LoVo (cell line): ENCODE results near the gene IL17B.

Source experiments
- DNase-seq: peaks from one replicate; pipeline ENCODE4 v3.0.0-alpha.2; 2016; ENCODE audit warnings: low spot score

IL17B gene

DNA sequence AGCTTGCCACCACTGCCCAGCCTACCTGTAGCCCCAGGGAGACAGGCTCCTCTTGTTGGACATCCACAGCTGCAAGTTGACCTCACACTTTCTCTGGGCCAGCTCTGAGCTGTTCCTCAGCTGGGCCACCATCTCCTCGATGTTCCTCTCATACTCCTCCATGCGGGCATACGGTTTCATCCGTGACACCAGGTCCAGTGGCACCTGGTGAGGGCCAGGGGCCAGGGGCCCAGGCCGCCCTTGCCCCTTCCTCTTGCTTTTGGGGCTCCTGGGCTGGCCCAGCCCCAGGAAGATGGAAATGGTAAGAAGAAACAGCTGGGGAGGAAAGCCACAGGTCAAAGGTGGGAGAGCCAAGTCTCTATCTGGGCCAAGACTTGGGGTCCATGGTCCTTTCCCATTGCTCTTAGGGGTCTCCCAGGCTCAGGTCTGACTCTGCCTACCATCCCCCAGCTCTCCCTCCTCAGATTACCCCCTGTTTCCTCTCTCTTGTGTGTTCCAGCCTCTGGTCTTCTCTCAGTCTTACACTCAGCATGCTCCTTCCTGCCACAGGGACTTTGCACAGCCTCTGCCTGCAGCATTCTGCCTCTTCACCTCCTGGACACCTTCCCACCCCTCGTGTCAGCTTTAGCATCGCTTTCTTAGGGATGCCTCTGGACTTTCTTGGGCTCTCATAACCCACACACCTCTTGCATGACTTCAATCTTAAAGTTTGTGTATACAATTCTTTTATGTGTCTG is 2.2 kb downstream of the IL17B start:
- no peak for DNase-seq

DNA sequence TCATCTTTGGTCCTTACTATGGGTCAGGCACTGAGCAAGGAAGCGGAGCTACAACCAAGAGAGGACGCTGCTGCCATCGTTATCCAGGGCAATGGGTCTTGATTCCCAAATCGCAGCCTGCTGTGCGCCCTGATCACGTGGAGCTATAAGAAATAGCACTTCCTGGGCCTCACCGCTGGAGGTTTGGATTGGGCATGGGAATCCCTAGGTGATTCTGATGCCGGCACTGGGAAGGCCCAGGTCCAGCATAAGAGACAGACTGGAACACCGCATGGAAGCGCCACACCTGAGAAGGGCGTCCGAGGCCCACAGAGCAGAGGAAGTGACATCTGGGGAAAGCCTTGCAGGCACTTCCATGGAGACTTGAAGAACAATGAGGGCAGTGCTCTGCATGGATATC is 3.0 kb downstream of the IL17B start:
- no peak for DNase-seq

DNA sequence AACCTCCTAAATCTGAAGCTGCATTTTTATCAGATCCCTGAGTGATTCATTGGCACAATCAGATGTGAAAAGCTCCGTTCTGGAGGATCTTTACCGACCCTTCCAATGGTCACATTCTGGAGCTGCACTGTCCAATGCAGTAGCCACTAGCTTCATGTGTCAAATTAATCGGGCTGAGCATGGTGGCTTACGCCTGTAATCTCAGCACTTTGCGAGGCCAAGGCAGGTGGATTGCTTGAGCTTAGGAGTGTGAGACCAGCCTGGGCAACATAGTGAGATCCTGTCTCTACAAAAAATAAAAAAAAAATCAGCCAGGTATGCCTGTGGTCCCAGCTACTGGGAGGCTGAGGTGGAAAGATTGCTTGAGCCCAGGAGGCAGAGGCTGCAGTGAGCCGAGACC is 3.7 kb downstream of the IL17B start:
- no peak for DNase-seq

DNA sequence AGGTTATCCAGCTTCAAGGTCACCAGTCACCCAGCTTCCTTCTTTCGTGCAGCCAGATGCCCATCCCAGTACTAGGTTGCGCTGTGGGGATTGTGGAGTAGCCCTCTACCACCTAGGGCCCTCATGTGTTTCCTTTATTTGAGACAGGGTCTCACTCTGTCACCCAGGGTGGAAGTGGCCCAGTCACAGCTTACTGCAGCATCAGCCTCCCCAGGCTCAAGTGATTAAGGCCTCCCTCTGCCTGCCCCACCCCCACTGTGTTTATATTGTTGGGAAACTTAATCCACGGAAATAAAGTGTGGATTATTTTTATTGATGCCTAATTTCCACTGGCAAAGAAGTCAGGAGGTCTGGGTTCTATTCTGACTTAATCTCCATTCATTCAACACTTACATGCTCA is 4.3 kb downstream of the IL17B start:
- DNase-seq = no peak

DNA sequence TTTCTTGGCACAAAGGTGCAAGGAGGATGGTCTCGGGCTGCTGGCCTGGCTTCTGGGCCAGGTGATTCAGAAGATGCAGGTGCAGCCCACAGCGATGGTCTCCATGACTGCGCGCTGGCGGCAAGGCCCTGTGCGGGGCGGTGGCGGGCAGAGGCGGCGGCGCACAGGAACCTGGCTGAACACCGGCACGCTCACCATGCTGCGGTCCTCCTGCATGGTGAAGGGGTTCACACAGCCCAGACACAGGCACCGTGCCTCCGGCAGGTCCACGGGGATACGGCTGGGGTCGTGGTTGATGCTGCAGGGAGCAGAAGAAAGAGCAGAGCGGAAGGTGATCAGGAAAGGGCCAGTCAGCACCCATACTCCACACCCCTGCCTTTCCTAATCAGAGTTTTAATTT is 4.8 kb downstream of the IL17B start:
- no peak for DNase-seq

DNA sequence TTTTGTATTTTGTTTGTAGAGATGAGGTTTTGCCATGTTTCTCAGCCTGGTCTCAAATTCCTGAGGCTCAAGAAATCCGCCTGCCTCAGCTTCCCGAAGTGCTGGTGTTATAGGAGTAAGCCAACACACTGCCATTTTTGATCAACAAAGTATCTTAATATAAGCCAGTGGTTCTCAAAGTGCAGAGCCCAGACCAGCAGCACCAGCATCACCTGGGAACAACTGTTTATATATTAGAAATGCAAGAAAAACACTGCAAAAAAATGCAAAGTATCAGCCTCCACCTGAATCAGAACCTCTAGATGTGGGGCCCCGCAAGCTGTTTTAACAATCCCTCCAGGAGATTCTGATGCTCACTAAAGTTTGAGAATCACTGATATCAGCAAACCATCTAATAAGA is 6.2 kb downstream of the IL17B start:
- no peak for DNase-seq

DNA sequence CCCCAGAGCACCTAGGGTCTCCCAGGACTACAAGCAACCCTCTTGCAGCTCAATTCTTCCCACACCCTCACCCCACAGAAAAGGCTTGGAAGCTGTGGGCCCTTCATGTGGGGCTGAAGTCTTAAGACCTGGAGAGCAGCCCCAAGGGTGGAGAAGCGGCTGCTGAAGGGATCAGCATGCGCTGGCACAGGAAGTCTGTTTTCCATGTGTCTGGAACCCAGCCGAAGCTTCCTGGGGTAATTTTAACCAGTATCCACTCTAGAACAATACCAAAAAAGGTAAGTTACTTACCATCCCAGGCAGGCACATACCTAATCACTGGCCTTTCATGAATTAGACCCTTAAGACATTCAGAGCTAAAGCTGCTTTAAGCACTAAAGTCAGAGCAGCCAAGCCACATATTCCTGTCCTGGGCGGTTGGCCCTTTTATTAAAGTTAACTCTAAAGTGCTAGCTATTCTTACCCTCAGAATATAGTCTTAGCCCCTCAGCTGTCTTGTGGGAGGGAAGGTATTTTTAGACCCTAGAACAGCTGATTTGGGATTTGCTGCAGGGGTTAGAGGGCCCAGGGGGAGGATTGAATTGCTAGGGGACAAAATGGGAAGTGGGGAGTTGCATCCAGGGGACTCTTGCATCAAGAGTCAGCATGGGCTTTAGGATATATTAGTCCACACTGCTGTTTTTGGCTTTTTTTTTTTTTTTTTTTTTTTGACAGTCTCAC is 6.9 kb downstream of the IL17B start:
- DNase-seq = no peak

DNA sequence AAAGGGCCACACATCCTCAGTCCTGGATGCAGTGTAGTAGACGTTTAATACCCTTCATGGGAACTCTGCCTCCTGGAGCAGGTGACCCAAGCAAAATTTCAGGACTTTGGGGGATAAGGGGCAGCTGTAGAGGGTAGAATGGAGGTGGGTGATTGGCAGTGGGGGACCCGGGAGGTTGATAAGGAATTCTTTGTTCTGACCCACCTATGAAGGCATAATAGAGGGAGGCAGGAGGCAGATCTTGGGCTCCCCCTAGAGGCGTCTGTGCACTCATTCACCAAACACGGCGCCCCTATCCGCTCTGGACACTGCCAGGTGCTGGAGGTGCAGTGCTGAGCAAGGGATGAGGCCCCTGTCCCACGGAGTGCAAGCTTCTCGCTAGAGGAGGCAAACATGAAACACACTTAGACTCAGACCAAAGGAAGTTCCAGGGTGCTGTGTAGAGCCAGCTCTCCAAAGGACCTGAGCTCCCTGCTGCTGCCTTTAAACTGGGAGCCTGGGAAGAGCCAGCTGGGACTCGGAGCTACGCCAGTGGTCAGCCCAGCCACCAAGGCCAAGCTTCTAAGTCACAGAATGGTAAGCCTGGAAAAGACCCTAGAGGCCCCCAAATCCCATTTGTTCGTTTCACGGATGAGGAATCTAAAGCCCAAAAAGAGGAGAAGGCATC is 7.7 kb downstream of the IL17B start:
- DNase-seq = peak; percentile 58

DNA sequence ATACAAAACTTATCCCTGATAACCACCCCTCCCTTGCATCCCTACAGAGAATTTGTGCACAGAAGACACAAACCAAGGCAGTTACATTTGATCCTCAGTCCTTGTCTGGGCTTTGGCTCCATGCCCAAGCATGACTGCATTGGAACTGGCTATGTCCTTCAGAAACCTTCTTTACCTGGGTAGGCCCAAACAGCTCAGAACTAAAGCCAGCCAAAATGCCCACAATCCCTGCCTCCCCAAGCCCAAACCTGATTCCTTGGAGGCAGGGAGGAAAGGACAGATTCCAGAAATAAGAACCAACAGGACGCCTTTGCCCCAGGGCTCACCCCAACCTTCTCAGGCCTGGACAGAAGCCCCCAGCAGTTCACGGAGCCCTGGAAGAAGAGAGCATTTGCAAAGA is 8.2 kb downstream of the IL17B start:
- DNase-seq = no peak

DNA sequence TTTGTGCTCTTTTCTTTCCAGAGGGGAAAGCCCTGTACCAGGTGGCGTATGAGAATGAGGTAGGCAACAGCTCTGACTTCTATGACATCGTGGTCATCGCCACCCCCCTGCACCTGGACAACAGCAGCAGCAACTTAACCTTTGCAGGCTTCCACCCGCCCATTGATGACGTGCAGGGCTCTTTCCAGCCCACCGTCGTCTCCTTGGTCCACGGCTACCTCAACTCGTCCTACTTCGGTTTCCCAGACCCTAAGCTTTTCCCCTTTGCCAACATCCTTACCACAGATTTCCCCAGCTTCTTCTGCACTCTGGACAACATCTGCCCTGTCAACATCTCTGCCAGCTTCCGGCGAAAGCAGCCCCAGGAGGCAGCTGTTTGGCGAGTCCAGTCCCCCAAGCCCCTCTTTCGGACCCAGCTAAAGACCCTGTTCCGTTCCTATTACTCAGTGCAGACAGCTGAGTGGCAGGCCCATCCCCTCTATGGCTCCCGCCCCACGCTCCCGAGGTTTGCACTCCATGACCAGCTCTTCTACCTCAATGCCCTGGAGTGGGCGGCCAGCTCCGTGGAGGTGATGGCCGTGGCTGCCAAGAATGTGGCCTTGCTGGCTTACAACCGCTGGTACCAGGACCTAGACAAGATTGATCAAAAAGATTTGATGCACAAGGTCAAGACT is 11.0 kb downstream of the IL17B start:
- DNase-seq = no peak

DNA sequence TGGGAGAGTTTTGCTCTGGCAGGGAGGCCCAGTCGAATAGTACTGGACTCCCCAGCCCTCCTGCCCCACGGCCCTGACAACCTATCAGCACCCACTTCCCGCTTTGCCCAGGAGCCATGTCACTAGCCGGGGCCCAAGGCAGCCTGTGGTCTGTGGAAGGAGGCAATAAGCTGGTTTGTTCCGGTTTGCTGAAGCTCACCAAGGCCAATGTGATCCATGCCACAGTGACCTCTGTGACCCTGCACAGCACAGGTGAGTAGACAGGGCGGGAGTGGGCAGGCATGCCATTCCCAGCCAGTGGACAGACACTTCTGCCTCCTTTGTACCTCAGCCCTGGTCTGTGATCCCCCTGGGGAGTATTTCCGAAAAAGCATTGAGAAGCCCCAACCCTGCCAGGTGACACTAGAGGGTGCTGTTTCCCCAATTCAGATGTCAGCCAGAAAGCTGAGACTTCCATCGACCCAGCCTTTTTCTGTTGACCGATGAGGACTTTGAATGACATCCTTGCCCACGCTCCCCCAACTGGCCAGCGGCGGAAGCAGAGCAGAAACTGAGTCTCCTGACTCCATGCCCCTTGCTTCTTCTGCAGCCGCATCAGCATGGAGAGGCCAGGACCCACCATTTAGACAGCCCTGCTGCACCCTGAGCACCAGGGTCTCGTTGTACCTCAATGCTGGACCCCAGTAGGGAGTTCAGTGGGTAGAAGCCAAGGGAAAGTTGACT is 11.7 kb downstream of the IL17B start:
- DNase-seq = peak; percentile 77

DNA sequence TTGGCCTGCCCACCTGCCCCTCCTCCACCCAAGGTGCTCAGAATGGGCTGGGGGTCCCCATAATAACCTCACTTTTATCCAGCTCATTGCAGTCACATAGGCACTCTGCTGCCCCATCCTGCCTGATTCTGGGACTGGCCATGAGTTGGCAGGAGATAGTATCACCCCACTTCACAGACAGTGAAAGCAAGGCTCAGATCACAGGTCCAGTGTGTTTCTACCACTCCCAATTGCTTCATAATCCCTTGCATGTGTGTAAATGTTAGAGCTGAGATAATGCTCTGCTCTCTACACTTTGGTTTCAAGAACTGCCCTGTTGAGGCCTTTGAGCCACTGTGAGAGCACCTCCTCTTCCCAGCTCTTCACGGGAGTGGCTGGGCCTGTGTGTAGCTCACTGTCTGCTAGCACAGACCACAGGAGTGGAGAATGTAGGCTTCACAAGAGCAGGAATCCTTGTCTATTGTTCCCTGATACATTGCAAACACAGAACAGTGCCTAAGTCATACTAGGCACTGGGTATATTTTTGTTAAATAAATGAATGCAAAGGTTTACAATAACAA is 12.8 kb downstream of the IL17B start:
- no peak for DNase-seq

DNA sequence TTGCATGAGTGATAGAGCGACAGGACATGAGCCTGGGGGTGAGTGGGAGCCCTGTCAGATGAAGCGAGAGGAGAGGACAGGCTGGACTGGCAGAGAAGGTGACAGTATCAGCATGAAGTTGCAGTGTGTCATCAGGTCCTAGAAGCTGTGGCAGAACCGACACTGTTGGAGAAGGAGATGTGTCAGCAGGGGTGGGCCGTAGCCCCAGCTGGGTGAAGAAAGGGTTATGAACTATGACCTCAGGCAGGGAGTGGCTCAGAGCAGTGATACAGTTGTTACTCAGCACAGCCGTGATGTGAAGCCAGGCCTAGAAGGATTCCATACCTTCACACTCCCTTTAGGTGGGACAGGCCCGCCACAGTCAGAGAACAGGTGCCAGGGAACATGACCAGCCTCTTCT is 13.7 kb downstream of the IL17B start:
- no peak for DNase-seq

DNA sequence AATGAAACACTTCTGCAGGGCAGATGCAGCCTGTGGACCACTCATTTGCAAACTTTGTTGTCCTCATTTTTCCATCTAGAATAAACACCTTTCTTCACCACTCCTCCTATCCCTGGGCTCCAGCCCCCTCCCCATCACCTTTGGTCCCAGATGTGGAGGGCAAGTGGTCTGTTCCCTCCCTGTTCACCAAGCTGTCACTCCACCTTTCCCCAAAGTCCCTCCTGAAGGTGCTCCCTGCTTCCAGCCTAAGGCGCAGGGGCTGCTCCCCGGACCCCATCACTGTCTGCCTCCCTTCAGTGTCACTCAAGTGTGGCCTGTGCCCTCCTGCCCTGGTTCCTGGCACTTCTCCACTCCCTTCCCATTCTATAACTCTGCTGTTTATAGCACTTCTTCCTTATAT is 14.4 kb downstream of the IL17B start:
- DNase-seq = no peak

DNA sequence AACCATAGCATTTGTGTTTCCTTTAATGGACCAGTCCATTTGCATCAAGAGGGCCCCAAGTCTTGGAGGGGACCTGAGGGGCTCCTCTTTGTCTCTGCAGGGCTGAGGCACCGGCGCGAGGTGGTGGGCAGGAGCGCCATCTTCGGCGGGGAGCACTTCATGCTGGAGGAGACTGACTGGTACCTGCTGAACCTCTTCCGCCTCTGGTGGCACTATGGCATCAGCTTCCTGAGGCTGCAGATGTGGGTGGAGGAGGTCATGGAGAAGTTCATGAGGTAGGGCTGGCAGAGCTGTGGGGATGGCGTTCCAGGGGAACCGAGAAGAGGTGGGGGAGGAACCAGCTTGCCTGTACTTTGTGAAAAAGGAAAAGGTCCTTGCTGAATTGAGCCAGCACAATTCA is 15.2 kb downstream of the IL17B start:
- DNase-seq = no peak

DNA sequence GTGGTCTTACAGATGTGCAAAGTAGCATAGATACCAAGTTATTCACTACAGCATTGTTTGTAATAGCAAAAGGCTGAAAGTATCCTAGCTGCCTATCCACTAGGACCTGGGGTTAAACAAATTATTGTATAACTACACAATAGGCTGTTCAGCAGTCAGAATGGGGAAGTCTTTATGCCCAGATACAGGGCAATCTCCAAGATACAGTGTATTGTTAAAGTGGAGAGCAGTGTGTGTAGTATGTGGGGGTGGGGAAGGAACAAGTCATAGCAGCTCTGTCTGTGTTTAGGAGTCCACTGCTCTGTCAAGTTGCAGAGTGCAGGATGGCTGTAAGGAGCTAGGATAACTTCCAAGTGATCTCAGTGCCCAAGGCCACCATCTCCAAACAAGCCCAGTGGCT is 15.7 kb downstream of the IL17B start:
- DNase-seq = no peak

DNA sequence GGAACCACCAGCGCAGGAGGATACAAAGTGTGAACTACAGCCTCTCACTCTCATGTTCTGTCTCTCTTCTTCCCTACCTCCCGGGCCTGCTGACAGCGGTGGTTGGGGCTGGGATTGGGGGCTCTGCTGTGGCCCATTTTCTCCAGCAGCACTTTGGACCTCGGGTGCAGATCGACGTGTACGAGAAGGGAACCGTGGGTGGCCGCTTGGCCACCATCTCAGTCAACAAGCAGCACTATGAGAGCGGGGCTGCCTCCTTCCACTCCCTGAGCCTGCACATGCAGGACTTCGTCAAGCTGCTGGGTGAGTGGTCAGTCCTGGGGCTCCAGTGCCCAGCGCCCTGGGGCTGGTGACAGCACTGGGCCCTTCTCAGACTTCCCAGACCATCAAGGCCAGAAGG is 16.6 kb downstream of the IL17B start:
- DNase-seq = no peak

DNA sequence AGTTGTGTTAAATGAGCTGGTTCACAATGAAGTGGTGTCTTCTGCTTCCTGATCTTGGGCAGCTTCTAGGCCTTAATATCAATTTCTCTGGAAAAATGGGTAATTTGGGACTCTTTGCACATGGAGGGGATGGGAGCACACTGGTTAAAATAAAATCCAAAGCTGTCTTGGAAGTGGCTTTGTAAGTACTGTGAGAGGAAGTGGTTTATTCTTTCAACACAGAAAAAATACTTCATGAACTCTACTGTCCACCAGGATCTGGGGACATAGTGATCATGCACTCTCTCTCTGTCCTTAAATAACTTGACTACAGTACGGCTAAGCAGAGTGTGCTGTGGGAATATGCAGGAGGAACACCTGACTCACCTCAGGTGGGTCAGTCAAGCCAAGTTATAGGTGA is 18.8 kb downstream of the IL17B start:
- DNase-seq = no peak

DNA sequence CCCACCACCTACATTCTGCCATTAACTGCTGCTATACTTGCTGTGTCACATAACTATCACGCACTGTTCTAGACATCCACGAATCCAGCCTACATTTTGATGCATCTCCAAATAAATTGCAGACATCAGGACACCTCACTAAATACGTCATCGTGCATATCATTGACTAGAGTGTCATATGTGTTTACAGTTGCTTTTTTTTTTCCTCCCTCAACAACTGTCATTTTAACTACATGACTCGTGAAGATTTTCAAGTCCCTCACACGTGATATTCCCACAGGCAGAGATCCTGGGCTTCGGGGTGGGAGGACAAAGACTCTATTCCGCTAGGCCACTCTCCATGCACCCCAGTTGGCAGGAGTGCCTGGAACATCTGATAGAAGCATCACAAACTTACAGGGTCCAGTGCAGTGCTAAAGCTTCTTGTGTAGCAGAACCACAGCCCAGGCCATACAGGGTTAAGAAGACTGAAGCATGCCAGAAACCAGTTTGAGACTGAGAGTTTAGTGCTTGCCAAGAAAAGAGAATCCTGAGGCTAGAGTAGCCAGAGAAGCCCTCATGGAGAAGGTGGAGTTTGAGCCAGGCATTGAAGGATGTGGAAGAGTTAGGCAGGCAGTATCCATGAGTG is 20.1 kb downstream of the IL17B start:
- no peak for DNase-seq

DNA sequence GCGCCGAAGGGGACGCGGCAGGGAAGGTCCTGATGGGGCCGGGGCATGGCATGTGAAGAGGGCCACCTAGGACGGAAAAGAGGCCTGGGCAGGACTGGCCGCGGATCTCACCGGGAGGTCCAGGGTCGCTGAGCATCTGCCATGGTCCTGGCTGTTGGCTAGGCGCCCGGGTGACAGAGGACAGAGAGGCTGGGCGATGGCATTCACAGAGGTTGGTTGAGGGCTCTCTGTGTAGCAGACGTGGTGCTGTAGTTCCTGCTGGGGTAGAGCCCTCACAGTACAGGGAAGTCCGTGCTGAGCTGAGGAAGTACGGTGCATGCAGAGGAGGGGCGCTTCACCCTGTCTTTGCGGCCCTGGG is 20.8 kb downstream of the IL17B start:
- no peak for DNase-seq
